GM12891 (cell line): ENCODE results near the gene ERLIN1.

Experiments used
- POLR2A ChIP-seq: IDR thresholded peaks from 2 replicates; pipeline ENCODE4 v1.6.1; 2011; ENCODE audit warnings: low read depth, low read length, control low read depth
- POLR2AphosphoS5 ChIP-seq: IDR thresholded peaks from 2 replicates; pipeline ENCODE4 v1.6.1; 2011; ENCODE audit warnings: low read depth, low read length, control low read depth
- POU2F2 ChIP-seq: IDR thresholded peaks from 2 replicates; pipeline ENCODE4 v1.6.1; 2011; ENCODE audit warnings: low read depth, mild to moderate bottlenecking, control low read depth, low read length, moderate library complexity
- SPI1 ChIP-seq: IDR thresholded peaks from 2 replicates; pipeline ENCODE4 v1.6.1; 2011; ENCODE audit warnings: low read depth, low read length, control low read depth
- TAF1 ChIP-seq: IDR thresholded peaks from 2 replicates; pipeline ENCODE4 v1.6.1; 2011; ENCODE audit warnings: low read depth, low read length, control low read depth

- TF ChIP-seq POLR2AphosphoS5, result no peak
- TF ChIP-seq POU2F2, result no peak
- TF ChIP-seq POLR2A, result no peak
- no peak for TF ChIP-seq TAF1
- no peak for TF ChIP-seq SPI1
Measured at GRCh38 chr10:100201549-100201948, 15.7 kb upstream of the ERLIN1 start.
